ENCODE results near the gene HECTD3. TPM values are rescaled to one million over a fixed set of nuclear protein-coding genes. Genes with fewer than 3 reads are reported as not detected.

Gene HECTD3
- total RNA-seq, 1 experiment from 2014 or later, result 25.5 TPM

GRCh38 chr1:45007311-45007710, 3.8 kb downstream of the HECTD3 start:
- POLR2A ChIA-PET, result no interaction called here
- RAD21 ChIA-PET (ENCODE audit: low non-redundant PET in 1 of 2, low total read pairs in 2 of 2, uncharacterized antibody in 2 of 2, unreplicated experiment in 2 of 2), result no interaction called here

More at GRCh38 chr1:45007311-45007710, 3.8 kb downstream of the HECTD3 start:
- peaks cover 4 to 16% of the 10 kb centered on the region in 2 experiments; a peak in 3 of 4 replicates for H3K4me1 ChIP-seq (ENCODE audit: control insufficient read depth in 1 of 2, insufficient read depth in 2 of 2, low read length in 2 of 2)
- H2AFZ ChIP-seq (ENCODE audit: low read depth, low read length, poor library complexity, severe bottlenecking), result no peak overlapping the region
- H3K9ac ChIP-seq (ENCODE audit: low read length), result no peak overlapping the region
- peaks cover 5% of the 10 kb centered on the region; the same call in 1 of the 2 replicates for H3K79me2 ChIP-seq (ENCODE audit: insufficient read depth, low read length)
- no peaks in the 10 kb centered on the region for H3K9me2 ChIP-seq (ENCODE audit: insufficient read depth)
- DNase-seq (ENCODE audit: low read depth, low spot score) (no peak), ATAC-seq (no peak)
- no peak overlapping the region for H3K27ac ChIP-seq (ENCODE audit: low read depth, low read length)
- H4K20me1 ChIP-seq (ENCODE audit: insufficient read depth), result no peaks in the 10 kb centered on the region
- intact Hi-C loops (cut with micrococcal nuclease), result no loop called here
- no peak overlapping the region for H3K4me2 ChIP-seq (ENCODE audit: low read length)
- H3K27me3 ChIP-seq (ENCODE audit: insufficient read depth, low read length), result no peaks in the 10 kb centered on the region
- peaks cover 8 to 16% of the 10 kb centered on the region in 2 experiments; a peak in 3 of 4 replicates for H3K36me3 ChIP-seq (ENCODE audit: control insufficient read depth in 1 of 2, insufficient read depth in 2 of 2, low read length in 2 of 2)
- no peaks in the 10 kb centered on the region for H3K9me3 ChIP-seq (ENCODE audit: control insufficient read depth in 1 of 2, insufficient read depth in 1 of 2, low read depth in 1 of 2, low read length in 2 of 2)
- CTCF ChIA-PET, result no interaction called here
- no peak overlapping the region for H3K4me3 ChIP-seq (replicated peaks in 1 of 2; ENCODE audit: low read depth in 1 of 2, low read length in 2 of 2)
- BruUV-seq (replicated peaks), result no TSS peak
- TF ChIP-seq ATF3 (IDR thresholded peaks at IDR 0.05) (no peak), SP1 (IDR thresholded peaks at IDR 0.05; ENCODE audit: low read depth) (no peak), CBX3 (IDR thresholded peaks at IDR 0.05; ENCODE audit: low read depth) (no peak), ZBTB33 (IDR thresholded peaks at IDR 0.05; ENCODE audit: extremely low read depth, insufficient replicate concordance, low read length) (no peak), RAD21 (IDR thresholded peaks at IDR 0.05; ENCODE audit: low read depth) (no peak), REST (IDR thresholded peaks at IDR 0.05; ENCODE audit: low read depth) (no peak), ZFX (IDR thresholded peaks at IDR 0.05) (no peak), SRF (IDR thresholded peaks at IDR 0.05; ENCODE audit: low read depth) (no peak), EZH2 (IDR thresholded peaks at IDR 0.05) (no peak), MAX (IDR thresholded peaks at IDR 0.05) (no peak), FOSL1 (IDR thresholded peaks at IDR 0.05; ENCODE audit: low read depth) (no peak), SIN3A (IDR thresholded peaks at IDR 0.05; ENCODE audit: low read depth) (no peak)

Measured in HCT116 (cell line).